H1 (cell line): Measurements from ENCODE around the gene PHF23. TPM values are rescaled to one million over a fixed set of nuclear protein-coding genes. Genes with fewer than 3 reads are reported as not detected.

Source experiments
- ATF2 ChIP-seq: IDR thresholded peaks from 2 replicates; pipeline ENCODE4 v1.6.1; 2012; ENCODE audit warnings: low read length, inconsistent platforms
- RFX5 ChIP-seq: IDR thresholded peaks from 2 replicates; pipeline ENCODE4 v1.6.1; 2011; ENCODE audit warnings: low read depth, low read length, improper control_type of control experiment, borderline replicate concordance
- SIN3A ChIP-seq, 2 experiments: IDR thresholded peaks in 1 of 2; conservative IDR thresholded peaks in 1 of 2; 2 replicates each; pipeline ENCODE4 v1.6.1; 2011 to 2012; ENCODE audit warnings: low read length in 2 of 2, improper control_type of control experiment in 1 of 2, low read depth in 1 of 2, mild to moderate bottlenecking in 1 of 2
- polyA plus RNA-seq, 7 experiments: library from polyadenylated mRNA; depleted of rRNA in 3 of 7; stranded (reverse) in 5 of 7; unstranded in 2 of 7; fragments of >200 nt in 5 of 7; fragments of 200-250 nt in 2 of 7; gene quantifications; 1 replicate in 5 of 7; 2 replicates in 1 of 7; 4 replicates in 1 of 7; pipeline versions ENCODE4 v1.2.1 to v1.2.3, GENCODE V29; 2011 to 2013; ENCODE audit warnings: missing spikeins in 2 of 7, mixed read lengths in 2 of 7
- total RNA-seq: library from RNA; stranded (reverse); fragmentation: NEBNext Ultra II Directional; extraction: Animal tissue kit (Norgen Biotek cat#: 25700); gene quantifications from 2 replicates; pipeline ENCODE4 v1.2.1, GENCODE V29; 2021
- TF ChIP-seq, protein P1 (sequence below): IDR thresholded peaks from 2 replicates; pipeline ENCODE4 v1.6.1; 2012; ENCODE audit warnings: inconsistent platforms

Gene PHF23
- total and polyA plus RNA-seq, 2 of the 8 experiments (the other 6 are each of a cell fraction or from before 2014, with no cell fraction given) = 47.5 to 62.8 TPM

DNA sequence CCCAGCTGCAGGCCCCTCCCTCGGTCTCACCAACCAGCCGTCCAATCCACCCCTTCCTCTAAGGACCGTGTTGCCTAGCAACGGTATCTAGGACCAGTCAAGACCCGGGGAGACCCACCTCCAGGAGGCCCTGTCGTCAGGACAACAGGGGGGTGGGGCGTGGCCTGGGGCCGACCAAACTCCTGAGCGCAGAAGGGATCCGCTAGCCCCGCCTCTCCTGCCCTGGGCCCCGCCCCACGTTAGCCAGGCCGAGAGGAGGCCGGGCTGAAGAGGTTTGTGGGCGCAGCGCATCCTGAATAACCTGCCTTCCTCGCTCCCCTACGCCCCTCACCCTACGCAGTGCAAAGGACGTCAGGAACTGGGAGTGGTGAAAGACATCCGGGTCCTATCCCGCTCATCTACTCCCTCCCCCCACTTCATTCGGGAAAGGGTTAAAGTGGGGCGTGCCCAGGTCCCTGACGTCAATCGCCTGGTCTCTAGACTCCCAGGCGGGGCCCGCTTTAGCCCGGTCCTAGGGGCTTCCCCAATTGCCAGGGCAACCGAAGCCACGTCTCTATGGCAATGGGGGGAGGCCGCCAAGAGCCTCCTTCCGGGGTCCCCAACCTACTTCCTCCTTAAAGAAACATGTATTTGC lies 34.3 kb downstream of the PHF23 start (continued):
- TF ChIP-seq ATF2 (peak; percentile 86; the same call in 1 of the 2 replicates), RFX5 (peak; percentile 39; the same call in 1 of the 2 replicates), SIN3A (conservative IDR thresholded peaks at IDR 0.05 in 1 of 2, IDR thresholded peaks at IDR 0.05 in 1 of 2; ENCODE audit: low read depth in 1 of 2, low read length in 2 of 2) (peak; percentile 85 to 97)
- TF ChIP-seq, protein P1, sequence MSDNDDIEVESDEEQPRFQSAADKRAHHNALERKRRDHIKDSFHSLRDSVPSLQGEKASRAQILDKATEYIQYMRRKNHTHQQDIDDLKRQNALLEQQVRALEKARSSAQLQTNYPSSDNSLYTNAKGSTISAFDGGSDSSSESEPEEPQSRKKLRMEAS = 0 out of 2 replicates have a peak, but pooled peaks have one; percentile 42
